Lung (tissue), 12 donors: ENCODE measurements around the gene AUTS2. TPM values are rescaled to one million over a fixed set of nuclear protein-coding genes. Genes with fewer than 3 reads are reported as not detected.

ENCODE experiments used
- ATAC-seq: fragments of 200-7000 bp; cut with Tn5 transposase; one replicate; pipeline ENCODE4 v1.9.1; 2020; ENCODE audit warnings: moderate number of reproducible peaks; ENCODE audit not compliant: insufficient read depth, low FRiP score
- DNase-seq, 3 donors: peaks; one replicate each; pipeline ENCODE4 v3.0.0-alpha.2; 2013 to 2017
- H3K27ac ChIP-seq, 2 donors: one replicate each; pipeline ENCODE4 v1.5.1; 2013; ENCODE audit warnings: mild to moderate bottlenecking in 2 of 2, moderate library complexity in 2 of 2, control low read depth in 1 of 2, inconsistent platforms in 1 of 2, low read depth in 1 of 2, low read length in 1 of 2
- H3K27me3 ChIP-seq, 3 donors: one replicate each; pipeline ENCODE4 v1.5.1; 2013; ENCODE audit warnings: low read length in 2 of 3; ENCODE audit not compliant: control insufficient read depth in 3 of 3, insufficient read depth in 3 of 3
- H3K36me3 ChIP-seq, 4 donors: one replicate each; pipeline ENCODE4 v1.5.1; 2013; ENCODE audit warnings: low read length in 4 of 4, mild to moderate bottlenecking in 1 of 4, moderate library complexity in 1 of 4; ENCODE audit not compliant: control insufficient read depth in 4 of 4, insufficient read depth in 4 of 4
- H3K4me1 ChIP-seq, 5 donors: one replicate each; pipeline ENCODE4 v1.5.1; 2013; ENCODE audit warnings: low read length in 5 of 5, mild to moderate bottlenecking in 2 of 5, moderate library complexity in 1 of 5; ENCODE audit not compliant: control insufficient read depth in 5 of 5, insufficient read depth in 5 of 5
- H3K4me3 ChIP-seq: one replicate; pipeline ENCODE4 v1.5.1; 2013; ENCODE audit warnings: mild to moderate bottlenecking, control low read depth, moderate library complexity
- H3K9ac ChIP-seq, 2 donors: one replicate each; pipeline ENCODE4 v1.5.1; 2013; ENCODE audit warnings: low read length in 2 of 2, control low read depth in 1 of 2; ENCODE audit not compliant: insufficient read depth in 1 of 2
- H3K9me3 ChIP-seq, 4 donors: one replicate each; pipeline ENCODE4 v1.5.1; 2013; ENCODE audit warnings: low read length in 3 of 4, mild to moderate bottlenecking in 1 of 4, moderate library complexity in 1 of 4; ENCODE audit not compliant: control insufficient read depth in 4 of 4, insufficient read depth in 3 of 4
- WGBS, 2 donors: extraction: QIAGEN DNeasy Blood & Tissue Kit; methylation state at CpG; one replicate each; pipeline ENCODE4 v1.1.7; 2013; 5-methylcytosine and 5-hydroxymethylcytosine counted together
- polyA plus RNA-seq, 2 donors: library from polyadenylated mRNA; stranded (reverse); fragments of 200-250 nt; gene quantifications; one replicate each; pipeline ENCODE4 v1.2.1, GENCODE V29; 2013
- total RNA-seq, 2 donors: library from RNA; depleted of rRNA in 1 of 2; stranded (reverse); fragments of >200 nt in 1 of 2; gene quantifications; one replicate each; pipeline ENCODE4 v1.2.1, GENCODE V29; 2014 to 2021
- TF ChIP-seq, protein P1 (sequence below): IDR thresholded peaks from 2 replicates; pipeline ENCODE4 v1.5.1; 2012; ENCODE audit warnings: mild to moderate bottlenecking; ENCODE audit errors: control extremely low read depth, extremely low read depth
- donor health status: control.
- donor health status: control.
- donor health status: Bipolar disorder and iron deficiency.
- donor health status: healthy.
- donor health status: DM: yes; HTN: yes; CAD: no.

AUTS2 gene
- total and polyA plus RNA-seq, 4 donors: 11.8 to 115 (median 40.6) TPM

DNA sequence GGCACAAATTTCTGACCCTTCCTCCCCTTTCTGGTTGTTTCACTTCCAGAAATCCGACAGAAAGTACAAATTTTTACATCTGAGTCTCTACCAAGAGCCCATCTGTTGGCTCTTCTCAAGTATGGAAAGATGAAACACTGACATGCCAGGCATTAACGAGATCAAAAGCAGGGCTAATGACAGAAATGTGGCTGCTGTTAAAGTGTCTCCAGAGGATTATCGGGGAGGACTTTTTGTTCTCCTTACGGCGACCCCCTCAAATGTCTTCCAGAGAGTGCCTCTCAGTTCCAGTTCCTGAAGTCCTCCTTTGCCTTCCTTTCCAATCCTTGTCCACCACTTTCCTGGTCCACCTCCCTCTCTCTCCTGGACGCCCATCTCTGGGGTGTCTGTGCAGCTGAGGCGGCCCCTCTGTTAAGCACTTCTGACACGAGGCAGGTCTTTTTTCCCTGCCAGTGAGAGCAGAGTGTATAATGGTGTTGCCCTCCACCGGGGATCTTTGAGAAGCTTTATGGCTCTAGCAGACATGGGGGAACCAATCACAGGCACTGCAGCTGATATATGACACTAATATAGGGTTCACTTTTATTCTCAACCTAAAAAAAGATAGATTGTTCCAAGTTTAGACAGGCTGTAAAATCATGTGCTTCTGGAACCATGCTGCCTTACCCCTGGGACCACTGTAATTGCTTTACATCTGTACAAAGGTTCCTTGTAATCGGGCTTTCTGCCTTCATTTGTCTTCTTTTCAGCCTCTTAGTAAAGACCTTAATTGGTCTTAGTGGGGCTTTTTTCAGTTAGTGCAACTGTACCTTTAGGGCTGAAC lies 757.1 kb downstream of the AUTS2 start:
- Histone ChIP-seq H3K9ac (no peak overlapping the region), H3K4me1 (peaks cover 0 to 13% (median 4%) of the 10 kb centered on the region in 5 donors), H3K4me3 (no peak overlapping the region), H3K9me3 (no peaks in the 10 kb centered on the region), H3K27ac (no peak overlapping the region), H3K27me3 (no peaks in the 10 kb centered on the region), H3K36me3 (no peaks in the 10 kb centered on the region)
- TF ChIP-seq, protein P1, sequence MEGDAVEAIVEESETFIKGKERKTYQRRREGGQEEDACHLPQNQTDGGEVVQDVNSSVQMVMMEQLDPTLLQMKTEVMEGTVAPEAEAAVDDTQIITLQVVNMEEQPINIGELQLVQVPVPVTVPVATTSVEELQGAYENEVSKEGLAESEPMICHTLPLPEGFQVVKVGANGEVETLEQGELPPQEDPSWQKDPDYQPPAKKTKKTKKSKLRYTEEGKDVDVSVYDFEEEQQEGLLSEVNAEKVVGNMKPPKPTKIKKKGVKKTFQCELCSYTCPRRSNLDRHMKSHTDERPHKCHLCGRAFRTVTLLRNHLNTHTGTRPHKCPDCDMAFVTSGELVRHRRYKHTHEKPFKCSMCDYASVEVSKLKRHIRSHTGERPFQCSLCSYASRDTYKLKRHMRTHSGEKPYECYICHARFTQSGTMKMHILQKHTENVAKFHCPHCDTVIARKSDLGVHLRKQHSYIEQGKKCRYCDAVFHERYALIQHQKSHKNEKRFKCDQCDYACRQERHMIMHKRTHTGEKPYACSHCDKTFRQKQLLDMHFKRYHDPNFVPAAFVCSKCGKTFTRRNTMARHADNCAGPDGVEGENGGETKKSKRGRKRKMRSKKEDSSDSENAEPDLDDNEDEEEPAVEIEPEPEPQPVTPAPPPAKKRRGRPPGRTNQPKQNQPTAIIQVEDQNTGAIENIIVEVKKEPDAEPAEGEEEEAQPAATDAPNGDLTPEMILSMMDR: no peak
- no peak for ATAC-seq
- 86 to 88% methylated on average over 10 of the region's 10 CpGs for WGBS, 2 donors
- no peak for DNase-seq

DNA sequence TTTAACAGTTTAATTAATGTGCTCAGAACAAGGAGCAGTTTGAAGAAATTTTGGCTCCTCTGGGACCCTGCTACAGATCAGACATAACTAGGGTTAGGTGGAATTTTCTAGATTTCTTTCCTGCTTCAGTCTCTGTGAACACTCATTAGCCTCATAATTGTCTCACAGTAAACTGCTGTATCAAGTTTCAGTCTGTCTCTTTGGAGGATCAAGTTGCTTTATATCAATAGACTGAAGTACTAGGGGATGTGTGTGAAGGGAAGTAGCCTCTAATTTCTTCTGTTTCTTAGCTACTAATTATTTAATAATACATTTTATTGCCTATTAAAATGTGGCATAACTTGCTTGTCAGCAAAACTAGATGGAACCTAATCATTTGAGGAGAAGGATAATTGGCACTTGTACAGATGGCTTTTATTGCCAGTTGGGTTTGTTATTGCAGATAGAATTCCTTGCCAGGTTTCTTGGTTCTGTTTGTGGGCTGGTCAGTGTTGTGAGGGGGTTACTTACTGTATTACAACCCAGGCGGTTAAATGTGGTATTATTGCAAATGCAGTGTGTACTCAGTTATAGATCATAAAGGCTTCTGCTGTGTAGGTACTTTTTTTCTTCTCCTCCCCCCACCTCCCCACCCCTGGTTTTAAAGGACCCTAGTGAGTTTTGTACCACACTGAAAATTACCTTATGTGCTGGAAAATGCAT lies 758.0 kb downstream of the AUTS2 start:
- H3K9ac ChIP-seq: no peak overlapping the region
- no peaks in the 10 kb centered on the region for H3K36me3 ChIP-seq
- H3K9me3 ChIP-seq: no peaks in the 10 kb centered on the region
- peaks cover 0 to 13% (median 4%) of the 10 kb centered on the region in 5 donors for H3K4me1 ChIP-seq
- ATAC-seq (no peak), DNase-seq (peak in 1 of 3 donors; percentile 19)
- 95 to 100% methylated on average over 1 of the region's 1 CpG for WGBS, 2 donors
- H3K27ac ChIP-seq: no peak overlapping the region
- no peaks in the 10 kb centered on the region for H3K27me3 ChIP-seq
- TF ChIP-seq, protein P1: no peak
- H3K4me3 ChIP-seq: no peak overlapping the region

DNA sequence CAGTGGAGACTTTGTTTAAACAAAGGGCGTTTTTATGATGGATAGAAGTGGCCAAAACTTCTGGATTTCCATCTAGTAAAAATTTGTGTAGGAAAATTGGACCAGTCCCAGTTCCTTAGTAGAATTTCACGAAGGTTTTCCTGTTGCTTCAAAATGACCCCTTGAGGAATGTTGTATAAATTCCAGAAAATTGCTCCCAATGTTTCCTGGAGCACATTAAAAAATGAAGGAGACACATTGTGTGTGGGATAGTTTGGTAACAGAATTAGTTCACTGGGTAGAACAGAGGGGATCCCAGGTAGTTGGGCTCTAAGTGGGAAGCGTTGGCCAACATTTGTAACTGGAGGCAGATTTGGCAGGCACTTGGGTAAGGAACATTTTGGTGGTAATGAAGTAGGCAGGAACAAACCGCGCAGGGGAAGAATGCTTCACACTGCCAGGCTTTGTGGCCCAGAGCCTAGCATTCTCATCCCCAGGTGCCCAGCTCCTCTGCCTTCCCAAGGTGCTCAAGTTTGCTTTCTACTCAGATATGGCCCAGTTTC lies 758.6 kb downstream of the AUTS2 start:
- ATAC-seq (no peak), DNase-seq (peak in 1 of 3 donors; percentile 19)
- Histone ChIP-seq H3K4me3 (no peak overlapping the region), H3K9me3 (no peaks in the 10 kb centered on the region), H3K27ac (no peak overlapping the region), H3K9ac (no peak overlapping the region), H3K4me1 (peaks cover 0 to 13% (median 4%) of the 10 kb centered on the region in 5 donors), H3K27me3 (no peaks in the 10 kb centered on the region), H3K36me3 (no peaks in the 10 kb centered on the region)
- TF ChIP-seq, protein P1: no peak
- 82 to 87% methylated on average over 5 of the region's 5 CpGs for WGBS, 2 donors
